ENCODE measurements around the gene ZNF564.
"Not testable (repeated sequence)": the region's sequence is repeated elsewhere in the genome, so short reads cannot be mapped to it uniquely, and the experiment has no call there.

The ZNF564 gene

GRCh38 chr19:12551060-12551832 is at the start of gene ZNF564:
Gene ZNF564 (minus strand): TSS chr19:12551482. CDS start chr19:12551332, 150 bp downstream.
- peak; percentile 97 for DNase-seq (ENCODE audit: low spot score)

GRCh38 chr19:12597594-12597993 is 46.3 kb upstream of the ZNF564 start:
- no peak for DNase-seq (ENCODE audit: low spot score)

- DNase-seq (ENCODE audit: low spot score) = no peak
Measured at GRCh38 chr19:12596927-12597548, 45.8 kb upstream of the ZNF564 start.

GRCh38 chr19:12596485-12596884 is 45.2 kb upstream of the ZNF564 start:
- no peak for DNase-seq (ENCODE audit: low spot score)

GRCh38 chr19:12581100-12581499 is 29.8 kb upstream of the ZNF564 start:
- no peak for DNase-seq (ENCODE audit: low spot score)

GRCh38 chr19:12580180-12580694 is 29.0 kb upstream of the ZNF564 start:
- no peak for DNase-seq (ENCODE audit: low spot score)

GRCh38 chr19:12578641-12579040 is 27.4 kb upstream of the ZNF564 start:
- no peak for DNase-seq (ENCODE audit: low spot score)

GRCh38 chr19:12574036-12574435 is 22.8 kb upstream of the ZNF564 start:
- no peak for DNase-seq (ENCODE audit: low spot score)

GRCh38 chr19:12567951-12568350 is 16.7 kb upstream of the ZNF564 start:
- DNase-seq (ENCODE audit: low spot score) = no peak

- DNase-seq (ENCODE audit: low spot score) = not testable (repeated sequence)
Measured at GRCh38 chr19:12566380-12566779, 15.1 kb upstream of the ZNF564 start.

- peak; percentile 90 for DNase-seq (ENCODE audit: low spot score)
Measured at GRCh38 chr19:12564016-12564664, 12.9 kb upstream of the ZNF564 start.

- no peak for DNase-seq (ENCODE audit: low spot score)
Measured at GRCh38 chr19:12555456-12555930, 4.2 kb upstream of the ZNF564 start.

- DNase-seq (ENCODE audit: low spot score) = no peak
Measured at GRCh38 chr19:12546903-12547302, 4.4 kb downstream of the ZNF564 start.

GRCh38 chr19:12546068-12546467 is 5.2 kb downstream of the ZNF564 start:
- no peak for DNase-seq (ENCODE audit: low spot score)

GRCh38 chr19:12545267-12545666 is 6.0 kb downstream of the ZNF564 start:
- no peak for DNase-seq (ENCODE audit: low spot score)

- no peak for DNase-seq (ENCODE audit: low spot score)
Measured at GRCh38 chr19:12544401-12544876, 6.8 kb downstream of the ZNF564 start.

GRCh38 chr19:12543855-12544254 is 7.4 kb downstream of the ZNF564 start:
- DNase-seq (ENCODE audit: low spot score) = no peak

- no peak for DNase-seq (ENCODE audit: low spot score)
Measured at GRCh38 chr19:12527034-12527836, 24.0 kb downstream of the ZNF564 start.

- DNase-seq (ENCODE audit: low spot score) = no peak
Measured at GRCh38 chr19:12526542-12526941, 24.7 kb downstream of the ZNF564 start.

GRCh38 chr19:12521996-12522395 is 29.3 kb downstream of the ZNF564 start:
- DNase-seq (ENCODE audit: low spot score) = no peak

GRCh38 chr19:12513531-12514061 is 37.7 kb downstream of the ZNF564 start:
- no peak for DNase-seq (ENCODE audit: low spot score)
